ENCODE measurements around the gene PIP4P1. TPM values are rescaled to one million over a fixed set of nuclear protein-coding genes. Genes with fewer than 3 reads are reported as not detected.

The PIP4P1 gene
- total and polyA plus RNA-seq, 2 of the 13 experiments (the other 11 are each of a cell fraction or from before 2014, with no cell fraction given), result 33.4 to 47.0 TPM

GRCh38 chr14:20412876-20413743, 48.1 kb downstream of the PIP4P1 start, which contains the start of gene TEP1 (continued):
- TF ChIP-seq FOXJ3 (CRISPR knock-in tag; IDR thresholded peaks at IDR 0.05; ENCODE audit: borderline replicate concordance) (peak; percentile 69; the same call in 1 of the 2 replicates), ZNF652 (CRISPR knock-in tag; IDR thresholded peaks at IDR 0.05; ENCODE audit: borderline replicate concordance, low read depth) (no peak), GLI4 (CRISPR knock-in tag; IDR thresholded peaks at IDR 0.05; ENCODE audit: borderline replicate concordance) (peak; percentile 22; the same call in 1 of the 2 replicates), HMGA1 (CRISPR knock-in tag; conservative IDR thresholded peaks at IDR 0.05) (no peak), TEAD3 (CRISPR knock-in tag; optimal IDR thresholded peaks at IDR 0.05; ENCODE audit: borderline replicate concordance) (no peak), ZNF468 (CRISPR knock-in tag; IDR thresholded peaks at IDR 0.05) (no peak), ZNF501 (CRISPR knock-in tag; IDR thresholded peaks at IDR 0.05) (peak; percentile 93), CREBL2 (CRISPR knock-in tag; IDR thresholded peaks at IDR 0.05; ENCODE audit: borderline replicate concordance) (peak; percentile 68; the same call in 1 of the 2 replicates), ARHGAP35 (CRISPR knock-in tag; IDR thresholded peaks at IDR 0.05; ENCODE audit: borderline replicate concordance) (0 out of 2 replicates have a peak, but pooled peaks have one; percentile 14), TOE1 (CRISPR knock-in tag; IDR thresholded peaks at IDR 0.05) (no peak), TRAFD1 (CRISPR knock-in tag; IDR thresholded peaks at IDR 0.05; ENCODE audit: borderline replicate concordance) (0 out of 2 replicates have a peak, but pooled peaks have one; percentile 47), RAD51 (IDR thresholded peaks at IDR 0.05; ENCODE audit: borderline replicate concordance) (no peak), ZNF382 (CRISPR knock-in tag; IDR thresholded peaks at IDR 0.05; ENCODE audit: borderline replicate concordance) (no peak), ATF7-NPFF (CRISPR knock-in tag; IDR thresholded peaks at IDR 0.05; ENCODE audit: low read depth) (peak; percentile 82), ZBTB2 (CRISPR knock-in tag; IDR thresholded peaks at IDR 0.05; ENCODE audit: low read depth) (no peak), SIX1 (CRISPR knock-in tag; IDR thresholded peaks at IDR 0.05; ENCODE audit: borderline replicate concordance) (no peak), ZNF615 (CRISPR knock-in tag; IDR thresholded peaks at IDR 0.05; ENCODE audit: borderline replicate concordance) (no peak), ZNF841 (CRISPR knock-in tag; IDR thresholded peaks at IDR 0.05; ENCODE audit: borderline replicate concordance) (no peak), DMTF1 (CRISPR knock-in tag; IDR thresholded peaks at IDR 0.05) (peak; percentile 62; the same call in 1 of the 2 replicates), EED (CRISPR knock-in tag; IDR thresholded peaks at IDR 0.05) (no peak), PLSCR1 (CRISPR knock-in tag; IDR thresholded peaks at IDR 0.05; ENCODE audit: borderline replicate concordance) (no peak), NFIB (CRISPR knock-in tag; IDR thresholded peaks at IDR 0.05; ENCODE audit: borderline replicate concordance) (no peak)
